ENCODE data around the gene CDYL2. TPM values are rescaled to one million over a fixed set of nuclear protein-coding genes. Genes with fewer than 3 reads are reported as not detected.

The CDYL2 gene
- total RNA-seq, 2 donors from 2014 or later: 26.3 to 40.3 TPM

- ATAC-seq (replicated peaks): no peak
- no peaks in the 10 kb centered on the region for H3K27me3 Mint-ChIP-seq
- no peak overlapping the region for H3K27ac Mint-ChIP-seq
- peaks cover 4% of the 10 kb centered on the region for H3K9me3 Mint-ChIP-seq
- no peaks in the 10 kb centered on the region for H3K36me3 Mint-ChIP-seq (ENCODE audit: low read depth)
- H3K4me1 Mint-ChIP-seq: peaks cover 8% of the 10 kb centered on the region
- no peak overlapping the region for H3K4me3 Mint-ChIP-seq
These were observed 83.5 kb downstream of the CDYL2 start for GRCh38 chr16:80720804-80721371.

GRCh38 chr16:80719573-80719972, 84.8 kb downstream of the CDYL2 start:
- Mint-ChIP-seq H3K4me1 (peaks cover 4% of the 10 kb centered on the region), H3K27me3 (no peaks in the 10 kb centered on the region)
- ATAC-seq (replicated peaks): peak; percentile 63

GRCh38 chr16:80718480-80719220, 85.7 kb downstream of the CDYL2 start:
- no peak for ATAC-seq (replicated peaks)
- H3K36me3 Mint-ChIP-seq (ENCODE audit: low read depth): no peaks in the 10 kb centered on the region
- H3K27me3 Mint-ChIP-seq: no peaks in the 10 kb centered on the region
- no peak overlapping the region for H3K4me3 Mint-ChIP-seq
- no peak overlapping the region for H3K27ac Mint-ChIP-seq
- peaks cover 4% of the 10 kb centered on the region for H3K4me1 Mint-ChIP-seq
- peaks cover 2% of the 10 kb centered on the region for H3K9me3 Mint-ChIP-seq

More at GRCh38 chr16:80719573-80719972, 84.8 kb downstream of the CDYL2 start:
- no peak overlapping the region for H3K4me3 Mint-ChIP-seq
- no peaks in the 10 kb centered on the region for H3K36me3 Mint-ChIP-seq (ENCODE audit: low read depth)
- H3K27ac Mint-ChIP-seq: peak overlapping the region; percentile 20
- H3K9me3 Mint-ChIP-seq: peaks cover 4% of the 10 kb centered on the region

GRCh38 chr16:80717611-80718010, 86.8 kb downstream of the CDYL2 start:
- Mint-ChIP-seq H3K9me3 (no peaks in the 10 kb centered on the region), H3K4me3 (no peak overlapping the region), H3K27me3 (no peaks in the 10 kb centered on the region), H3K27ac (no peak overlapping the region), H3K4me1 (peaks cover 4% of the 10 kb centered on the region), H3K36me3 (ENCODE audit: low read depth) (no peaks in the 10 kb centered on the region)
- ATAC-seq (replicated peaks): no peak

GRCh38 chr16:80716564-80717139, 87.7 kb downstream of the CDYL2 start:
- H3K4me1 Mint-ChIP-seq: peaks cover 4% of the 10 kb centered on the region
- no peaks in the 10 kb centered on the region for H3K36me3 Mint-ChIP-seq (ENCODE audit: low read depth)
- no peak overlapping the region for H3K27ac Mint-ChIP-seq
- no peak for ATAC-seq (replicated peaks)
- H3K4me3 Mint-ChIP-seq: no peak overlapping the region
- no peaks in the 10 kb centered on the region for H3K9me3 Mint-ChIP-seq
- no peaks in the 10 kb centered on the region for H3K27me3 Mint-ChIP-seq

- Mint-ChIP-seq H3K36me3 (ENCODE audit: low read depth) (no peaks in the 10 kb centered on the region), H3K4me3 (no peak overlapping the region), H3K27ac (no peak overlapping the region), H3K9me3 (peaks cover 3% of the 10 kb centered on the region), H3K4me1 (peaks cover 3% of the 10 kb centered on the region), H3K27me3 (no peaks in the 10 kb centered on the region)
- no peak for ATAC-seq (replicated peaks)
These were observed 93.0 kb downstream of the CDYL2 start for GRCh38 chr16:80711406-80711805.

- Mint-ChIP-seq H3K36me3 (ENCODE audit: low read depth) (no peaks in the 10 kb centered on the region), H3K4me3 (no peak overlapping the region), H3K9me3 (peaks cover 4% of the 10 kb centered on the region), H3K27ac (no peak overlapping the region), H3K27me3 (no peaks in the 10 kb centered on the region), H3K4me1 (peaks cover 5% of the 10 kb centered on the region)
- no peak for ATAC-seq (replicated peaks)
These were observed 93.5 kb downstream of the CDYL2 start for GRCh38 chr16:80710918-80711317.

GRCh38 chr16:80708823-80709222, 95.6 kb downstream of the CDYL2 start:
- Mint-ChIP-seq H3K27ac (no peak overlapping the region), H3K9me3 (peaks cover 4% of the 10 kb centered on the region), H3K36me3 (ENCODE audit: low read depth) (no peaks in the 10 kb centered on the region), H3K4me1 (peaks cover 10% of the 10 kb centered on the region), H3K27me3 (no peaks in the 10 kb centered on the region), H3K4me3 (no peak overlapping the region)
- ATAC-seq (replicated peaks): no peak

- Mint-ChIP-seq H3K36me3 (ENCODE audit: low read depth) (no peaks in the 10 kb centered on the region), H3K27ac (no peak overlapping the region), H3K4me3 (no peak overlapping the region), H3K27me3 (no peaks in the 10 kb centered on the region), H3K4me1 (peaks cover 12% of the 10 kb centered on the region), H3K9me3 (peaks cover 4% of the 10 kb centered on the region)
- ATAC-seq (replicated peaks): no peak
These were observed 96.7 kb downstream of the CDYL2 start for GRCh38 chr16:80707686-80708085.

- ATAC-seq (replicated peaks): no peak
- Mint-ChIP-seq H3K27ac (no peak overlapping the region), H3K9me3 (peaks cover 4% of the 10 kb centered on the region), H3K4me3 (no peak overlapping the region), H3K4me1 (peaks cover 12% of the 10 kb centered on the region), H3K36me3 (ENCODE audit: low read depth) (no peaks in the 10 kb centered on the region), H3K27me3 (no peaks in the 10 kb centered on the region)
These were observed 98.8 kb downstream of the CDYL2 start for GRCh38 chr16:80705596-80705995.

- Mint-ChIP-seq H3K27me3 (no peaks in the 10 kb centered on the region), H3K27ac (no peak overlapping the region), H3K4me3 (no peak overlapping the region), H3K4me1 (peaks cover 12% of the 10 kb centered on the region), H3K36me3 (ENCODE audit: low read depth) (no peaks in the 10 kb centered on the region), H3K9me3 (peaks cover 4% of the 10 kb centered on the region)
- no peak for ATAC-seq (replicated peaks)
These were observed 99.5 kb downstream of the CDYL2 start for GRCh38 chr16:80704751-80705505.

- H3K4me3 Mint-ChIP-seq: no peak overlapping the region
- peaks cover 17% of the 10 kb centered on the region for H3K4me1 Mint-ChIP-seq
- peaks cover 4% of the 10 kb centered on the region for H3K9me3 Mint-ChIP-seq
- no peaks in the 10 kb centered on the region for H3K36me3 Mint-ChIP-seq (ENCODE audit: low read depth)
- no peak overlapping the region for H3K27ac Mint-ChIP-seq
- no peaks in the 10 kb centered on the region for H3K27me3 Mint-ChIP-seq
- ATAC-seq (replicated peaks): no peak
These were observed 101.0 kb downstream of the CDYL2 start for GRCh38 chr16:80703131-80704071.

- ATAC-seq (replicated peaks): no peak
- no peaks in the 10 kb centered on the region for H3K36me3 Mint-ChIP-seq (ENCODE audit: low read depth)
These were observed 101.7 kb downstream of the CDYL2 start for GRCh38 chr16:80702696-80703095.

GRCh38 chr16:80700558-80700957, 103.8 kb downstream of the CDYL2 start:
- Mint-ChIP-seq H3K27ac (no peak overlapping the region), H3K9me3 (no peaks in the 10 kb centered on the region), H3K4me3 (no peak overlapping the region), H3K27me3 (no peaks in the 10 kb centered on the region), H3K4me1 (peaks cover 12% of the 10 kb centered on the region), H3K36me3 (ENCODE audit: low read depth) (no peaks in the 10 kb centered on the region)
- ATAC-seq (replicated peaks): no peak

More at GRCh38 chr16:80702696-80703095, 101.7 kb downstream of the CDYL2 start:
- Mint-ChIP-seq H3K4me3 (no peak overlapping the region), H3K27me3 (no peaks in the 10 kb centered on the region), H3K9me3 (peaks cover 4% of the 10 kb centered on the region), H3K27ac (no peak overlapping the region), H3K4me1 (peaks cover 17% of the 10 kb centered on the region)
